Measurements from ENCODE around the gene NEB. TPM values are rescaled to one million over a fixed set of nuclear protein-coding genes. Genes with fewer than 3 reads are reported as not detected.

The NEB gene
- polyA plus RNA-seq, 2 of the 4 experiments (the other 2 are of a cell fraction), result 0.67 to 4.4 TPM

DNA sequence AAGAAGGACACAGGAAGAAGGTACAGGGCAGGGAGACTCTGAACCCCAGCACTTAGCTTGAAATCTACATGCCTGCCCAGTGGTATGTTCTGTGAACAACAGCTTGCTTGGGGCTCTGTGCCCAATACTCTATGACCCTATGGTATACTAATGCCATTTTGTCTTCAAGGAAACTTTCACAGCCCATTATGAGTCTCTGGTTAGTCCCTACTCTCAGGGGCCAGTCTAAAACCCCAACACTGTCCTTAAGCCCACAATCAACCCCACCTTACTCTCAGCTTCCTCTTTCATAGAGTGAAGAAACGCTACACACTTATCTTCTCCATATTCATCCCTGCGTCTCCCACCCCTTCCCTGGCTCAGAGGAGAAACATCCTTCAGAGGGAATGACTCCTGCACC, 16.0 kb downstream of the NEB start:
- FAIRE-seq (no peak), DNase-seq (ENCODE audit: low read depth in 1 of 2, low spot score in 1 of 2) (no peak), ATAC-seq (no peak)
- Histone ChIP-seq H3K27ac (no peak overlapping the region), H3K4me2 (no peak overlapping the region), H3K9me3 (no peaks in the 10 kb centered on the region), H3K4me1 (no peaks in the 10 kb centered on the region), H3K4me3 (no peak overlapping the region)
- CTCF ChIA-PET, result no interaction called here
- POLR2A ChIA-PET, result no interaction called here
- TF ChIP-seq FOSL2 (IDR thresholded peaks at IDR 0.05) (no peak), FOSL2 (CRISPR knock-in tag; IDR thresholded peaks at IDR 0.05) (no peak)
- TF ChIP-seq, protein P1, sequence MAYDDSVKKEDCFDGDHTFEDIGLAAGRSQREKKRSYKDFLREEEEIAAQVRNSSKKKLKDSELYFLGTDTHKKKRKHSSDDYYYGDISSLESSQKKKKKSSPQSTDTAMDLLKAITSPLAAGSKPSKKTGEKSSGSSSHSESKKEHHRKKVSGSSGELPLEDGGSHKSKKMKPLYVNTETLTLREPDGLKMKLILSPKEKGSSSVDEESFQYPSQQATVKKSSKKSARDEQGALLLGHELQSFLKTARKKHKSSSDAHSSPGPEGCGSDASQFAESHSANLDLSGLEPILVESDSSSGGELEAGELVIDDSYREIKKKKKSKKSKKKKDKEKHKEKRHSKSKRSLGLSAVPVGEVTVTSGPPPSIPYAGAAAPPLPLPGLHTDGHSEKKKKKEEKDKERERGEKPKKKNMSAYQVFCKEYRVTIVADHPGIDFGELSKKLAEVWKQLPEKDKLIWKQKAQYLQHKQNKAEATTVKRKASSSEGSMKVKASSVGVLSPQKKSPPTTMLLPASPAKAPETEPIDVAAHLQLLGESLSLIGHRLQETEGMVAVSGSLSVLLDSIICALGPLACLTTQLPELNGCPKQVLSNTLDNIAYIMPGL (CRISPR knock-in tag; IDR thresholded peaks at IDR 0.05; ENCODE audit: borderline replicate concordance), result no peak
- 76% methylated on average over 2 of the region's 2 CpGs for WGBS (ENCODE audit: missing lambda C conversion rate)

DNA sequence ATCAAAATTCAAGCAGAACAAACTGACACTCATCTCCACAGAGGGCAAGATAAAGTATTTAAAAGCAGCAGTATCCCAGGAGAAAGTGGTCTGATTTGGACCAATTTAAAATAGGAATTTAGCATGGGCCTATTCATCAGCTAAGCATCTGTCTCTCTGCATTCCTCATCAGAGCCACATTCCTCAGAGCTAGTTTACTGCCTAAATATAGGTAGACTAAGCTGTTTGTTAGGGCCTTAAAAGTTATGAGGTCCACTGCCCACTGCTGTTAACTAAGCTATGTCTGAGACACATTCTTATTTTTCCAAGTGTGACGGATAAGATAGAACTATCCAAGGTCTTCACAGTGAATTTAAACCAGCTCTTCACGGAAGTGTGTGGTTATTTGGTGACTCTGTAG, 17.6 kb downstream of the NEB start:
- H3K4me1 ChIP-seq, result no peaks in the 10 kb centered on the region
- FAIRE-seq, result no peak
- ChIA-PET POLR2A (no interaction called here), CTCF (interaction anchor here (0.6 to 1.1 kb wide), 2 partner anchors 10 to 351 kb away, joined by 3 read pairs; no protein-coding TSS in a partner anchor)
- TF ChIP-seq CBX2 (IDR thresholded peaks at IDR 0.05; ENCODE audit: borderline replicate concordance, low read depth) (no peak), CEBPB (IDR thresholded peaks at IDR 0.05) (no peak), CBX8 (IDR thresholded peaks at IDR 0.05) (no peak), RARB (CRISPR knock-in tag; IDR thresholded peaks at IDR 0.05) (no peak), MYC (IDR thresholded peaks at IDR 0.05; ENCODE audit: borderline replicate concordance, low read length) (no peak), ZNF302 (CRISPR knock-in tag; IDR thresholded peaks at IDR 0.05) (no peak)
- TF ChIP-seq, protein P2, sequence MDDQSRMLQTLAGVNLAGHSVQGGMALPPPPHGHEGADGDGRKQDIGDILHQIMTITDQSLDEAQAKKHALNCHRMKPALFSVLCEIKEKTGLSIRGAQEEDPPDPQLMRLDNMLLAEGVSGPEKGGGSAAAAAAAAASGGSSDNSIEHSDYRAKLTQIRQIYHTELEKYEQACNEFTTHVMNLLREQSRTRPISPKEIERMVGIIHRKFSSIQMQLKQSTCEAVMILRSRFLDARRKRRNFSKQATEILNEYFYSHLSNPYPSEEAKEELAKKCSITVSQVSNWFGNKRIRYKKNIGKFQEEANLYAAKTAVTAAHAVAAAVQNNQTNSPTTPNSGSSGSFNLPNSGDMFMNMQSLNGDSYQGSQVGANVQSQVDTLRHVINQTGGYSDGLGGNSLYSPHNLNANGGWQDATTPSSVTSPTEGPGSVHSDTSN (IDR thresholded peaks at IDR 0.05), result no peak
- H3K4me3 ChIP-seq, result no peak overlapping the region
- DNase-seq (ENCODE audit: low read depth in 1 of 2, low spot score in 1 of 2), result no peak
- H3K9me3 ChIP-seq, result no peaks in the 10 kb centered on the region
- no peak overlapping the region for H3K27ac ChIP-seq
- 86% methylated on average over 2 of the region's 2 CpGs for WGBS (ENCODE audit: missing lambda C conversion rate)
- ATAC-seq, result no peak
- H3K4me2 ChIP-seq, result no peak overlapping the region

GRCh38 chr2:151713291-151713903, 20.9 kb downstream of the NEB start:
- FAIRE-seq (no peak), DNase-seq (ENCODE audit: low read depth in 1 of 2, low spot score in 1 of 2) (no peak), ATAC-seq (no peak)
- ChIA-PET POLR2A (no interaction called here), CTCF (no interaction called here)
- Histone ChIP-seq H3K4me3 (no peak overlapping the region), H3K4me1 (no peaks in the 10 kb centered on the region), H3K27ac (no peak overlapping the region), H3K9me3 (no peaks in the 10 kb centered on the region), H3K4me2 (no peak overlapping the region)
- WGBS (ENCODE audit: missing lambda C conversion rate), result 80% methylated on average over 2 of the region's 2 CpGs
- TF ChIP-seq JUNB (IDR thresholded peaks at IDR 0.05) (no peak), POLR2A (IDR thresholded peaks at IDR 0.05; ENCODE audit: low read length) (no peak), RFX5 (IDR thresholded peaks at IDR 0.05) (no peak)
- TF ChIP-seq, protein P3, sequence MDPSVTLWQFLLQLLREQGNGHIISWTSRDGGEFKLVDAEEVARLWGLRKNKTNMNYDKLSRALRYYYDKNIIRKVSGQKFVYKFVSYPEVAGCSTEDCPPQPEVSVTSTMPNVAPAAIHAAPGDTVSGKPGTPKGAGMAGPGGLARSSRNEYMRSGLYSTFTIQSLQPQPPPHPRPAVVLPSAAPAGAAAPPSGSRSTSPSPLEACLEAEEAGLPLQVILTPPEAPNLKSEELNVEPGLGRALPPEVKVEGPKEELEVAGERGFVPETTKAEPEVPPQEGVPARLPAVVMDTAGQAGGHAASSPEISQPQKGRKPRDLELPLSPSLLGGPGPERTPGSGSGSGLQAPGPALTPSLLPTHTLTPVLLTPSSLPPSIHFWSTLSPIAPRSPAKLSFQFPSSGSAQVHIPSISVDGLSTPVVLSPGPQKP (IDR thresholded peaks at IDR 0.05; ENCODE audit: low read depth, low read length), result no peak
- TF ChIP-seq, protein P4, sequence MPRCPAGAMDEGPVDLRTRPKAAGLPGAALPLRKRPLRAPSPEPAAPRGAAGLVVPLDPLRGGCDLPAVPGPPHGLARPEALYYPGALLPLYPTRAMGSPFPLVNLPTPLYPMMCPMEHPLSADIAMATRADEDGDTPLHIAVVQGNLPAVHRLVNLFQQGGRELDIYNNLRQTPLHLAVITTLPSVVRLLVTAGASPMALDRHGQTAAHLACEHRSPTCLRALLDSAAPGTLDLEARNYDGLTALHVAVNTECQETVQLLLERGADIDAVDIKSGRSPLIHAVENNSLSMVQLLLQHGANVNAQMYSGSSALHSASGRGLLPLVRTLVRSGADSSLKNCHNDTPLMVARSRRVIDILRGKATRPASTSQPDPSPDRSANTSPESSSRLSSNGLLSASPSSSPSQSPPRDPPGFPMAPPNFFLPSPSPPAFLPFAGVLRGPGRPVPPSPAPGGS (IDR thresholded peaks at IDR 0.05), result no peak

GRCh38 chr2:151711025-151711424, 23.3 kb downstream of the NEB start:
- no peak overlapping the region for H3K4me3 ChIP-seq
- 93% methylated on average over 1 of the region's 1 CpG for WGBS (ENCODE audit: missing lambda C conversion rate)
- no peak for DNase-seq (ENCODE audit: low read depth in 1 of 2, low spot score in 1 of 2)
- H3K4me2 ChIP-seq, result no peak overlapping the region
- ChIA-PET POLR2A (no interaction called here), CTCF (no interaction called here)
- no peak overlapping the region for H3K27ac ChIP-seq
- no peaks in the 10 kb centered on the region for H3K9me3 ChIP-seq
- FAIRE-seq, result no peak
- TF ChIP-seq EP300 (IDR thresholded peaks at IDR 0.05), result no peak
- TF ChIP-seq, protein P3 (IDR thresholded peaks at IDR 0.05; ENCODE audit: low read depth, low read length), result no peak
- TF ChIP-seq HOXB13 (CRISPR knock-in tag; IDR thresholded peaks at IDR 0.05; ENCODE audit: low read depth), result no peak
- no peak for TF ChIP-seq CHD2 (IDR thresholded peaks at IDR 0.05; ENCODE audit: low read length, partially characterized antibody)
- no peak for TF ChIP-seq MYC (IDR thresholded peaks at IDR 0.05; ENCODE audit: borderline replicate concordance, low read length)
- no peak for TF ChIP-seq POLR2AphosphoS2 (conservative IDR thresholded peaks at IDR 0.05; ENCODE audit: low read length)
- TF ChIP-seq MAZ (IDR thresholded peaks at IDR 0.05; ENCODE audit: borderline replicate concordance, low read depth, low read length), result no peak
- no peak for TF ChIP-seq CBX8 (IDR thresholded peaks at IDR 0.05)
- TF ChIP-seq PHF8 (IDR thresholded peaks at IDR 0.05; ENCODE audit: borderline replicate concordance, low read depth), result no peak
- no peak for TF ChIP-seq RARB (CRISPR knock-in tag; IDR thresholded peaks at IDR 0.05)
- TF ChIP-seq EHMT2 (IDR thresholded peaks at IDR 0.05; ENCODE audit: low read depth), result no peak
- no peak for TF ChIP-seq ZSCAN20 (CRISPR knock-in tag; IDR thresholded peaks at IDR 0.05)
- ATAC-seq, result no peak
- no peaks in the 10 kb centered on the region for H3K4me1 ChIP-seq
